Neural progenitor cell (in vitro differentiated cells): ENCODE measurements around the gene MARCKSL1.

ENCODE experiments used
- CTCF ChIP-seq: fragments of 200-600 bp; sonication (generic); IDR thresholded peaks from 2 replicates; pipeline ENCODE4 v1.5.1; 2017; ENCODE audit warnings: antibody characterized with exemption, mild to moderate bottlenecking
- EZH2 ChIP-seq: fragments of 200-600 bp; sonication (generic); IDR thresholded peaks from 2 replicates; pipeline ENCODE4 v1.6.1; 2017; ENCODE audit warnings: antibody characterized with exemption, mild to moderate bottlenecking, moderate library complexity
- EZH2phosphoT487 ChIP-seq: fragments of 200-600 bp; sonication (generic); IDR thresholded peaks from 2 replicates; pipeline ENCODE4 v1.6.1; 2017; ENCODE audit warnings: antibody characterized with exemption

- TF ChIP-seq EZH2 (no peak), CTCF (no peak), EZH2phosphoT487 (no peak)
These were observed 29.4 kb upstream of the MARCKSL1 start for GRCh38 chr1:32365445-32365844.
